GM04503 (cell line): ENCODE measurements around the gene COL7A1.
"Not testable (repeated sequence)": the region's sequence is repeated elsewhere in the genome, so short reads cannot be mapped to it uniquely, and the experiment has no call there.

Experiments
- DNase-seq: peaks from one replicate; pipeline ENCODE4 v3.0.0-alpha.2; 2012; ENCODE audit warnings: low read depth

Gene COL7A1

GRCh38 chr3:48543271-48543866 lies 51.8 kb downstream of the COL7A1 start:
- no peak for DNase-seq

GRCh38 chr3:48538451-48538850 lies 56.7 kb downstream of the COL7A1 start:
- DNase-seq, result no peak

- DNase-seq, result no peak
Observed at GRCh38 chr3:48536785-48537184, 58.3 kb downstream of the COL7A1 start.

GRCh38 chr3:48536116-48536515 lies 59.0 kb downstream of the COL7A1 start:
- no peak for DNase-seq

- no peak for DNase-seq
Observed at GRCh38 chr3:48535578-48535977, 59.6 kb downstream of the COL7A1 start.

- no peak for DNase-seq
Observed at GRCh38 chr3:48532977-48533337, 62.2 kb downstream of the COL7A1 start.

- no peak for DNase-seq
Observed at GRCh38 chr3:48532271-48532976, 62.7 kb downstream of the COL7A1 start.

- DNase-seq, result not testable (repeated sequence)
Observed at GRCh38 chr3:48530701-48531100, 64.4 kb downstream of the COL7A1 start.

- no peak for DNase-seq
Observed at GRCh38 chr3:48528754-48529153, 66.4 kb downstream of the COL7A1 start.

- no peak for DNase-seq
Observed at GRCh38 chr3:48528048-48528447, 67.1 kb downstream of the COL7A1 start.

GRCh38 chr3:48524970-48525369 lies 70.2 kb downstream of the COL7A1 start:
- no peak for DNase-seq

- DNase-seq, result no peak
Observed at GRCh38 chr3:48521635-48522034, 73.5 kb downstream of the COL7A1 start.

GRCh38 chr3:48519277-48519643 lies 75.9 kb downstream of the COL7A1 start:
- no peak for DNase-seq

- no peak for DNase-seq
Observed at GRCh38 chr3:48518638-48519276, 76.4 kb downstream of the COL7A1 start.

GRCh38 chr3:48518069-48518468 lies 77.1 kb downstream of the COL7A1 start:
- DNase-seq, result no peak

GRCh38 chr3:48516571-48516970 lies 78.6 kb downstream of the COL7A1 start:
- DNase-seq, result no peak

GRCh38 chr3:48514431-48515227 lies 80.5 kb downstream of the COL7A1 start:
- DNase-seq, result no peak
